HepG2 (cell line): Measurements from ENCODE around the gene CLEC16A. TPM values are rescaled to one million over a fixed set of nuclear protein-coding genes. Genes with fewer than 3 reads are reported as not detected.

Source experiments
- CBFB ChIP-seq: sonication (generic); formaldehyde crosslinking; IDR thresholded peaks from 2 replicates; pipeline ENCODE4 v1.4.0; 2020; ENCODE audit warnings: missing genetic modification reagents
- HDAC2 ChIP-seq: sonication (generic); formaldehyde crosslinking; IDR thresholded peaks from 2 replicates; pipeline ENCODE4 v1.4.0; 2020; ENCODE audit warnings: missing genetic modification reagents
- KLF12 ChIP-seq: sonication (generic); formaldehyde crosslinking; IDR thresholded peaks from 2 replicates; pipeline ENCODE4 v1.4.0; 2020; ENCODE audit warnings: missing genetic modification reagents, borderline replicate concordance
- POLR2A ChIP-seq, 2 experiments: IDR thresholded peaks; 2 replicates each; pipeline ENCODE4 v1.6.1; 2011; ENCODE audit warnings: low read depth in 2 of 2, low read length in 2 of 2, mild to moderate bottlenecking in 1 of 2, moderate library complexity in 1 of 2; ENCODE audit not compliant: insufficient read depth in 1 of 2
- TERF1 ChIP-seq: sonication (generic); formaldehyde crosslinking; IDR thresholded peaks from 2 replicates; pipeline ENCODE4 v1.8.0; 2022; ENCODE audit warnings: mild to moderate bottlenecking, missing genetic modification reagents, moderate library complexity
- ZBTB10 ChIP-seq: sonication (generic); formaldehyde crosslinking; IDR thresholded peaks from 2 replicates; pipeline ENCODE4 v1.4.0; 2020; ENCODE audit warnings: missing genetic modification reagents, borderline replicate concordance
- ZFP36L1 ChIP-seq: sonication (generic); formaldehyde crosslinking; IDR thresholded peaks from 2 replicates; pipeline ENCODE4 v1.8.0; 2022; ENCODE audit warnings: mild to moderate bottlenecking, missing genetic modification reagents, moderate library complexity
- ZNF407 ChIP-seq: sonication (generic); formaldehyde crosslinking; IDR thresholded peaks from one replicate; pipeline ENCODE4 v1.5.1; 2020; ENCODE audit warnings: mild to moderate bottlenecking, missing genetic modification reagents; ENCODE audit errors: not compliant biosample characterization
- ZNF574 ChIP-seq: sonication (generic); formaldehyde crosslinking; IDR thresholded peaks from 2 replicates; pipeline ENCODE4 v1.4.0; 2020; ENCODE audit warnings: missing genetic modification reagents
- ZNF800 ChIP-seq: sonication (generic); formaldehyde crosslinking; IDR thresholded peaks from 2 replicates; pipeline ENCODE4 v1.4.0; 2020; ENCODE audit warnings: missing genetic modification reagents
- polyA plus RNA-seq, 8 experiments: library from polyadenylated mRNA; depleted of rRNA in 3 of 8; stranded (reverse) in 7 of 8; unstranded in 1 of 8; fragments of >200 nt; fragmentation: Illumina TruSeq in 4 of 8; extraction: Trizol in 4 of 8; gene quantifications; 2 replicates each; pipeline versions ENCODE4 v1.2.1 to v1.2.3, GENCODE V29; 2011 to 2016; ENCODE audit warnings: low read depth in 4 of 8, missing spikeins in 1 of 8, mixed read lengths in 1 of 8; ENCODE audit not compliant: insufficient read depth in 1 of 8
- total RNA-seq, 5 experiments: library from RNA; depleted of rRNA; stranded (reverse); fragments of >200 nt; fragmentation: Illumina TruSeq; extraction: Trizol; gene quantifications; 2 replicates each; pipeline ENCODE4 v1.2.3, GENCODE V29; 2016; ENCODE audit warnings: low read depth in 1 of 5

Gene CLEC16A
- total and polyA plus RNA-seq, 2 of the 13 experiments (the other 11 are each of a cell fraction or from before 2014, with no cell fraction given) = 8.5 to 10.3 TPM

GRCh38 chr16:10938796-10939648 lies 5.3 kb upstream of the CLEC16A start (continued):
- peak; percentile 45; the same call in 1 of the 2 replicates for TF ChIP-seq ZNF574 (CRISPR knock-in tag)
- 0 out of 2 replicates have a peak, but pooled peaks have one; percentile 56 for TF ChIP-seq ZFP36L1 (CRISPR knock-in tag)
- TF ChIP-seq CBFB = 0 out of 2 replicates have a peak, but pooled peaks have one; percentile 5
- TF ChIP-seq ZBTB10 (CRISPR knock-in tag) = no peak
- TF ChIP-seq HDAC2 (CRISPR knock-in tag) = peak; percentile 65; the same call in 1 of the 2 replicates
- no peak for TF ChIP-seq ZNF407
- no peak for TF ChIP-seq ZNF800 (CRISPR knock-in tag)
- TF ChIP-seq TERF1 (CRISPR knock-in tag) = no peak
- TF ChIP-seq POLR2A (IDR thresholded peaks at IDR 0.05; ENCODE audit: insufficient read depth in 1 of 2, low read depth in 2 of 2, low read length in 2 of 2) = peak in 1 of 2 experiments; percentile 40; a peak in 1 of 4 replicates
- no peak for TF ChIP-seq KLF12 (CRISPR knock-in tag)
